Neural crest cell (in vitro differentiated cells): ENCODE data around the gene AEBP1. TPM values are rescaled to one million over a fixed set of nuclear protein-coding genes. Genes with fewer than 3 reads are reported as not detected.
"Not testable (repeated sequence)": the region's sequence is repeated elsewhere in the genome, so short reads cannot be mapped to it uniquely, and the experiment has no call there.

Experiments
- DNase-seq: peaks from one replicate; pipeline ENCODE4 v3.0.0; 2021; ENCODE audit warnings: low read depth, mixed read lengths, low spot score
- H3K27ac Mint-ChIP-seq: one replicate; pipeline ENCODE4 v1.8.0; 2021; ENCODE audit warnings: mild to moderate bottlenecking, mixed read lengths; ENCODE audit not compliant: unreplicated experiment
- H3K27me3 Mint-ChIP-seq: 2 replicates; pipeline ENCODE4 v1.8.0; 2021; ENCODE audit warnings: low read depth, mild to moderate bottlenecking, mixed read lengths
- H3K36me3 Mint-ChIP-seq: 2 replicates; pipeline ENCODE4 v1.8.0; 2021; ENCODE audit warnings: low read depth, mild to moderate bottlenecking, mixed read lengths
- H3K4me1 Mint-ChIP-seq: 2 replicates; pipeline ENCODE4 v1.8.0; 2021; ENCODE audit warnings: mixed read lengths
- H3K4me3 Mint-ChIP-seq: one replicate; pipeline ENCODE4 v1.8.0; 2021; ENCODE audit warnings: mild to moderate bottlenecking, mixed read lengths
- H3K9me3 Mint-ChIP-seq: 2 replicates; pipeline ENCODE4 v1.8.0; 2021; ENCODE audit warnings: mixed read lengths
- CTCF ChIP-seq: fragments of 200-600 bp; sonication (generic); conservative IDR thresholded peaks from 2 replicates; pipeline ENCODE4 v1.5.0; 2021; ENCODE audit warnings: antibody characterized with exemption, mild to moderate bottlenecking
- total RNA-seq: library from RNA; stranded (reverse); gene quantifications from 2 replicates; pipeline ENCODE4 v1.2.1, GENCODE V29; 2021

The AEBP1 gene
- total RNA-seq, 1 donor from 2014 or later: 72.6 TPM

GRCh38 chr7:44124822-44125202 lies 20.7 kb downstream of the AEBP1 start:
- Mint-ChIP-seq H3K4me1 (peaks cover 35% of the 10 kb centered on the region), H3K36me3 (peaks cover 6% of the 10 kb centered on the region), H3K27ac (no peak overlapping the region), H3K9me3 (peaks cover 11% of the 10 kb centered on the region), H3K27me3 (no peaks in the 10 kb centered on the region), H3K4me3 (peak overlapping the region; percentile 72)
- TF ChIP-seq CTCF: no peak
- DNase-seq: no peak

GRCh38 chr7:44126574-44126973 lies 22.4 kb downstream of the AEBP1 start:
- peaks cover 21% of the 10 kb centered on the region for H3K4me1 Mint-ChIP-seq
- not testable (repeated sequence) for H3K36me3 Mint-ChIP-seq, H3K27ac Mint-ChIP-seq, DNase-seq, H3K27me3 Mint-ChIP-seq
- peaks cover 11% of the 10 kb centered on the region for H3K9me3 Mint-ChIP-seq
- H3K4me3 Mint-ChIP-seq: peak overlapping the region; percentile 48

- Mint-ChIP-seq H3K4me3 (no peak overlapping the region), H3K27me3 (no peaks in the 10 kb centered on the region), H3K9me3 (peaks cover 11% of the 10 kb centered on the region), H3K27ac (no peak overlapping the region), H3K36me3 (peaks cover 6% of the 10 kb centered on the region), H3K4me1 (peaks cover 20% of the 10 kb centered on the region)
- no peak for DNase-seq
- no peak for TF ChIP-seq CTCF
Observed at GRCh38 chr7:44127161-44127560, 23.0 kb downstream of the AEBP1 start.

GRCh38 chr7:44128721-44129582 lies 24.8 kb downstream of the AEBP1 start:
- H3K36me3 Mint-ChIP-seq: peaks cover 6% of the 10 kb centered on the region
- no peaks in the 10 kb centered on the region for H3K27me3 Mint-ChIP-seq
- no peak overlapping the region for H3K4me3 Mint-ChIP-seq
- H3K27ac Mint-ChIP-seq: peak overlapping the region; percentile 45
- H3K4me1 Mint-ChIP-seq: peaks cover 11% of the 10 kb centered on the region
- DNase-seq: no peak
- H3K9me3 Mint-ChIP-seq: peaks cover 11% of the 10 kb centered on the region
- TF ChIP-seq CTCF: no peak

GRCh38 chr7:44131173-44132029 lies 27.3 kb downstream of the AEBP1 start:
- peaks cover 6% of the 10 kb centered on the region for H3K36me3 Mint-ChIP-seq
- H3K4me3 Mint-ChIP-seq: no peak overlapping the region
- H3K27me3 Mint-ChIP-seq: no peaks in the 10 kb centered on the region
- peak; percentile 37 for TF ChIP-seq CTCF
- peaks cover 11% of the 10 kb centered on the region for H3K9me3 Mint-ChIP-seq
- no peaks in the 10 kb centered on the region for H3K4me1 Mint-ChIP-seq
- no peak for DNase-seq
- H3K27ac Mint-ChIP-seq: peak overlapping the region; percentile 22
